Left lung (tissue), 10 donors: ENCODE data around the gene CLEC2L. TPM values are rescaled to one million over a fixed set of nuclear protein-coding genes. Genes with fewer than 3 reads are reported as not detected.

ENCODE experiments used
- ATAC-seq: fragments of 200-7000 bp; cut with Tn5 transposase; one replicate; pipeline ENCODE4 v1.9.1; 2020; ENCODE audit warnings: moderate library complexity
- DNase-seq, 4 donors: peaks; one replicate each; pipeline ENCODE4 v3.0.0-alpha.2; 2013 to 2020
- H3K27ac ChIP-seq, 2 donors: fragments of 200-600 bp; sonication (generic) in 1 of 2; one replicate each; pipeline versions ENCODE4 v1.5.0 to v1.8.0; 2020 to 2021
- H3K27me3 ChIP-seq, 2 donors: fragments of 200-600 bp; sonication (generic) in 1 of 2; one replicate each; pipeline versions ENCODE4 v1.5.0 to v1.8.0; 2020 to 2021
- H3K36me3 ChIP-seq, 2 donors: fragments of 200-600 bp; sonication (generic) in 1 of 2; one replicate each; pipeline versions ENCODE4 v1.5.0 to v1.8.0; 2020 to 2021
- H3K4me1 ChIP-seq, 2 donors: fragments of 200-600 bp; one replicate each; pipeline ENCODE4 v1.8.0; 2021
- H3K4me3 ChIP-seq, 2 donors: fragments of 200-600 bp; sonication (generic) in 1 of 2; one replicate each; pipeline versions ENCODE4 v1.5.0 to v1.8.0; 2020 to 2021; ENCODE audit warnings: mild to moderate bottlenecking in 1 of 2
- H3K9me3 ChIP-seq, 2 donors: fragments of 200-600 bp; sonication (generic) in 1 of 2; one replicate each; pipeline versions ENCODE4 v1.5.0 to v1.8.0; 2020 to 2021
- CTCF ChIP-seq, 2 donors: fragments of 200-600 bp; sonication (generic) in 1 of 2; IDR thresholded peaks; one replicate each; pipeline versions ENCODE4 v1.5.0 to v1.8.0; 2021; ENCODE audit warnings: antibody characterized with exemption in 2 of 2
- intact Hi-C, 2 donors: fragments of 100-400 bp; cut with DNase I; formaldehyde crosslinking; loops; one replicate each; pipeline versions ENCODE4 v1.11.2 to v1.14.2; 2022
- polyA plus RNA-seq, 6 donors: library from polyadenylated mRNA; unstranded; fragments of 120-200 nt; gene quantifications; one replicate each; pipeline ENCODE4 v1.2.1, GENCODE V29; 2013; ENCODE audit not compliant: insufficient read length in 6 of 6
- total RNA-seq, 2 donors: library from RNA; stranded (reverse); fragmentation: NEBNext Ultra II Directional; extraction: Animal tissue kit (Norgen Biotek cat#: 25700); gene quantifications; one replicate each; pipeline ENCODE4 v1.2.1, GENCODE V29; 2021
- donor health status: DM: no; HTN: yes; CAD: no.
- donor health status: DM: no; HTN: no; CAD: no.

CLEC2L gene
- total and polyA plus RNA-seq, 8 donors = 0.20 to 0.45 (median 0.35) TPM; not detected in 1

- ATAC-seq (no peak), DNase-seq (no peak)
- H3K27ac ChIP-seq = no peak overlapping the region
- no peaks in the 10 kb centered on the region for H3K27me3 ChIP-seq
- no peaks in the 10 kb centered on the region for H3K4me1 ChIP-seq
- intact Hi-C loops = no loop called here
- peaks cover 0 to 100% of the 10 kb centered on the region in 2 donors for H3K36me3 ChIP-seq
- no peak for TF ChIP-seq CTCF (IDR thresholded peaks at IDR 0.05)
- no peaks in the 10 kb centered on the region for H3K9me3 ChIP-seq
- H3K4me3 ChIP-seq = no peak overlapping the region
Observed at GRCh38 chr7:139582130-139582650, 58.7 kb downstream of the CLEC2L start.

GRCh38 chr7:139582671-139583155 lies 59.2 kb downstream of the CLEC2L start:
- Histone ChIP-seq H3K9me3 (no peaks in the 10 kb centered on the region), H3K27ac (no peak overlapping the region), H3K4me1 (no peaks in the 10 kb centered on the region), H3K4me3 (no peak overlapping the region), H3K36me3 (peaks cover 0 to 100% of the 10 kb centered on the region in 2 donors), H3K27me3 (no peaks in the 10 kb centered on the region)
- no peak for ATAC-seq
- intact Hi-C loops = no loop called here
- DNase-seq = no peak
- no peak for TF ChIP-seq CTCF (IDR thresholded peaks at IDR 0.05)

GRCh38 chr7:139583826-139584553 lies 60.5 kb downstream of the CLEC2L start:
- no peaks in the 10 kb centered on the region for H3K9me3 ChIP-seq
- no peak overlapping the region for H3K27ac ChIP-seq
- no peak overlapping the region for H3K4me3 ChIP-seq
- peaks cover 0 to 6% of the 10 kb centered on the region in 2 donors for H3K4me1 ChIP-seq
- no peaks in the 10 kb centered on the region for H3K27me3 ChIP-seq
- peaks cover 0 to 100% of the 10 kb centered on the region in 2 donors for H3K36me3 ChIP-seq
- DNase-seq (no peak), ATAC-seq (no peak)
- no peak for TF ChIP-seq CTCF (IDR thresholded peaks at IDR 0.05)
- intact Hi-C loops = no loop called here

GRCh38 chr7:139585042-139585441 lies 61.6 kb downstream of the CLEC2L start:
- Histone ChIP-seq H3K36me3 (peaks cover 0 to 100% of the 10 kb centered on the region in 2 donors), H3K9me3 (no peaks in the 10 kb centered on the region), H3K27ac (no peak overlapping the region), H3K4me3 (no peak overlapping the region), H3K27me3 (no peaks in the 10 kb centered on the region), H3K4me1 (peaks cover 0 to 7% of the 10 kb centered on the region in 2 donors)
- ATAC-seq = no peak
- TF ChIP-seq CTCF (IDR thresholded peaks at IDR 0.05) = no peak
- no peak for DNase-seq
- intact Hi-C loops = no loop called here

GRCh38 chr7:139586286-139586685 lies 62.8 kb downstream of the CLEC2L start:
- TF ChIP-seq CTCF (IDR thresholded peaks at IDR 0.05) = no peak
- ATAC-seq = no peak
- H3K27ac ChIP-seq = no peak overlapping the region
- H3K9me3 ChIP-seq = no peaks in the 10 kb centered on the region
- peaks cover 0 to 100% of the 10 kb centered on the region in 2 donors for H3K36me3 ChIP-seq
- H3K4me1 ChIP-seq = peaks cover 0 to 7% of the 10 kb centered on the region in 2 donors
- intact Hi-C loops = no loop called here
- H3K4me3 ChIP-seq = no peak overlapping the region
- no peak for DNase-seq
- no peaks in the 10 kb centered on the region for H3K27me3 ChIP-seq
